Mesendoderm (in vitro differentiated cells): Measurements from ENCODE around the gene DPP7.

ENCODE experiments used
- DNase-seq: peaks from one replicate; pipeline ENCODE4 v3.0.0; 2013
- H2AK5ac ChIP-seq: 2 replicates; pipeline ENCODE4 v1.6.1; 2013; ENCODE audit warnings: low read length, inconsistent platforms
- H2BK120ac ChIP-seq: 2 replicates; pipeline ENCODE4 v1.6.1; 2013; ENCODE audit warnings: low read depth, mild to moderate bottlenecking, low read length, moderate library complexity, mixed read lengths
- H2BK15ac ChIP-seq: replicated peaks from 2 replicates; pipeline ENCODE4 v1.6.1; 2013; ENCODE audit warnings: low read depth, mild to moderate bottlenecking, moderate library complexity
- H2BK5ac ChIP-seq: 2 replicates; pipeline ENCODE4 v1.6.1; 2013; ENCODE audit warnings: low read length, inconsistent platforms
- H3K18ac ChIP-seq: 2 replicates; pipeline ENCODE4 v1.6.1; 2013; ENCODE audit warnings: mild to moderate bottlenecking, low read length, mixed read lengths
- H3K23ac ChIP-seq: one replicate; pipeline ENCODE4 v1.6.1; 2013; ENCODE audit warnings: low read length
- H3K27ac ChIP-seq: 2 replicates; pipeline ENCODE4 v1.5.1; 2013; ENCODE audit warnings: low read depth, mild to moderate bottlenecking, inconsistent platforms, low read length, moderate library complexity
- H3K27me3 ChIP-seq: 2 replicates; pipeline ENCODE4 v1.6.1; 2013; ENCODE audit warnings: low read length, control low read depth, mild to moderate bottlenecking, inconsistent platforms; ENCODE audit not compliant: insufficient read depth, poor library complexity
- H3K36me3 ChIP-seq: 2 replicates; pipeline ENCODE4 v1.6.1; 2013; ENCODE audit warnings: low read length, inconsistent platforms; ENCODE audit not compliant: control insufficient read depth, insufficient read depth
- H3K4ac ChIP-seq: one replicate; pipeline ENCODE4 v1.6.1; 2013; ENCODE audit warnings: low read depth, mild to moderate bottlenecking, low read length, moderate library complexity
- H3K4me1 ChIP-seq: 2 replicates; pipeline ENCODE4 v1.6.1; 2013; ENCODE audit warnings: low read depth, low read length, inconsistent platforms; ENCODE audit not compliant: control insufficient read depth
- H3K4me2 ChIP-seq: 2 replicates; pipeline ENCODE4 v1.6.1; 2013; ENCODE audit warnings: low read length
- H3K4me3 ChIP-seq: 2 replicates; pipeline ENCODE4 v1.5.1; 2013; ENCODE audit warnings: mild to moderate bottlenecking, low read length
- H3K56ac ChIP-seq: one replicate; pipeline ENCODE4 v1.6.1; 2013; ENCODE audit warnings: low read length
- H3K79me1 ChIP-seq: 2 replicates; pipeline ENCODE4 v1.6.1; 2013; ENCODE audit warnings: low read length, inconsistent platforms
- H3K79me2 ChIP-seq: 2 replicates; pipeline ENCODE4 v1.6.1; 2013; ENCODE audit warnings: mild to moderate bottlenecking, low read length; ENCODE audit not compliant: control insufficient read depth, insufficient read depth
- H3K9ac ChIP-seq: 2 replicates; pipeline ENCODE4 v1.6.1; 2013; ENCODE audit warnings: low read length, inconsistent platforms
- H4K5ac ChIP-seq: one replicate; pipeline ENCODE4 v1.6.1; 2013; ENCODE audit warnings: low read length
- H4K8ac ChIP-seq: one replicate; pipeline ENCODE4 v1.6.1; 2013; ENCODE audit warnings: low read depth, mild to moderate bottlenecking, control low read depth, low read length, moderate library complexity
- WGBS: extraction: QIAGEN DNeasy Blood & Tissue Kit; methylation state at CpG from one replicate; pipeline ENCODE4 v1.1.7; 2013; ENCODE audit warnings: low lambda C conversion rate, missing lambda C conversion rate; ENCODE audit not compliant: insufficient coverage; ENCODE audit errors: extremely low coverage; 5-methylcytosine and 5-hydroxymethylcytosine counted together

Gene DPP7

DNA sequence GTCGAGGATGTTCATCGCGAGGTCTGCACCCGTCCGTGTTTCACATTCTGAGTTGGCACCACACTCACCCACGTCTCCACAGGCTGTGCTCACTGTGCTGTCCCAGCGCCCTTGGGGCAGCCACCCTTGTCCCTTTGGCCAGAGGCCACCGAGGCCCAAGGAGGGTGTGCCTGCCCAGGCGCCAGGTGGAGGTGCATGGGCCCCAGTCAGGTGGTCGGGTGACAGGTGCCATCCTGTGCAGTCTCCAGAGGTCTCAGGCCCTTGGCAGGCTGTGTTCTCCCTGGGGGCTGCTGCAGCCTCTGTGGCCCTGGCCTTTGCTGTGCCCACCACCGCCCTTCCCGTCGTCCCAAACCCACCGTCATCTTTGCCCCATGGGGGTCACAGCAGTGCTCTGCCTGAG, 15.3 kb downstream of the DPP7 start:
- Histone ChIP-seq H3K23ac (no peak overlapping the region), H3K27me3 (no peaks in the 10 kb centered on the region), H3K4me3 (no peak overlapping the region), H3K18ac (no peak overlapping the region), H2BK120ac (no peak overlapping the region), H3K9ac (no peak overlapping the region), H3K4me2 (no peak overlapping the region), H3K36me3 (peaks cover 29% of the 10 kb centered on the region), H4K8ac (no peak overlapping the region), H3K56ac (no peak overlapping the region), H3K79me2 (no peaks in the 10 kb centered on the region), H2BK5ac (no peak overlapping the region), H3K4ac (no peak overlapping the region), H3K4me1 (no peaks in the 10 kb centered on the region), H2AK5ac (no peak overlapping the region), H3K27ac (no peak overlapping the region), H3K79me1 (no peaks in the 10 kb centered on the region), H4K5ac (no peak overlapping the region), H2BK15ac (no peak overlapping the region)
- WGBS = no CpG with 5 or more reads among the region's 14 CpGs
- DNase-seq = no peak

DNA sequence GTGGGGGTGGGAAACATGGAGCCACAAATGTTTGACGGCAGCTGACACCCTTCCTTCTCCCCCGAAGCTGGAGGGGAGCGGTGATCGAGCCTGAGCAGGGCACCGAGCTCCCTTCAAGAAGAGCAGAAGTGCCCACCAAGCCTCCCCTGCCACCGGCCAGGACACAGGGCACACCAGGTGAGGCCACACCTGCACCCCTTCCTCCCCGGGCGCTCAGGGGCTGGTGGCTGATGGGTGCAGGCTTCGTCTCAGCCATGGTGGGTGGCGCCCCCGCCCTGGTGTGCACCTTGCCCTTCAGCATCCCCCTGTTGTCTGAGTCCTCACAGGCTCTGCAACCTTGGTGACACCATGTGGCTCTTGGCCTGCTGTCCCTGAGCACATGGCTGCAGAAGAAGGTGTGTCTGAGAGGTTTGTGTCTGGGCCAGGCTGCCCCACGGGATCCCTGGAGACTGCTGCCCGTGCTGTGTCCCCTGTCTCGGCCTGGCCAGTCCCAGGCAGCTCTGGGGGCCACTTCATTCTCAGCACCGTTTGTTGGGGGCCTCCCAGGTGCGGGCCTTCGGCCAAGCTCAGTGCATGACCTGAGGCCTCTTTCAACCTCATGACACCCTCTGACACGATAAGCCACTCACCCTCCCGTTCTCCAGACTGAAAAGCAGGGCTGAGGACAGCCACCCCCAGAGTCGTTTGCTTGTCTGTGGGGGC, 16.6 kb downstream of the DPP7 start:
- H3K56ac ChIP-seq = no peak overlapping the region
- H4K5ac ChIP-seq = no peak overlapping the region
- H3K79me1 ChIP-seq = no peaks in the 10 kb centered on the region
- H2BK5ac ChIP-seq = no peak overlapping the region
- no peak overlapping the region for H3K18ac ChIP-seq
- DNase-seq = no peak
- no peak overlapping the region for H2BK120ac ChIP-seq
- H3K4me2 ChIP-seq = no peak overlapping the region
- H2BK15ac ChIP-seq = no peak overlapping the region
- H4K8ac ChIP-seq = no peak overlapping the region
- H3K27ac ChIP-seq = no peak overlapping the region
- no peak overlapping the region for H2AK5ac ChIP-seq
- H3K23ac ChIP-seq = no peak overlapping the region
- no peak overlapping the region for H3K4ac ChIP-seq
- peaks cover 19% of the 10 kb centered on the region for H3K36me3 ChIP-seq
- H3K27me3 ChIP-seq = no peaks in the 10 kb centered on the region
- no peak overlapping the region for H3K4me3 ChIP-seq
- H3K79me2 ChIP-seq = no peaks in the 10 kb centered on the region
- no peak overlapping the region for H3K9ac ChIP-seq
- WGBS = no CpG with 5 or more reads among the region's 20 CpGs
- H3K4me1 ChIP-seq = no peaks in the 10 kb centered on the region

DNA sequence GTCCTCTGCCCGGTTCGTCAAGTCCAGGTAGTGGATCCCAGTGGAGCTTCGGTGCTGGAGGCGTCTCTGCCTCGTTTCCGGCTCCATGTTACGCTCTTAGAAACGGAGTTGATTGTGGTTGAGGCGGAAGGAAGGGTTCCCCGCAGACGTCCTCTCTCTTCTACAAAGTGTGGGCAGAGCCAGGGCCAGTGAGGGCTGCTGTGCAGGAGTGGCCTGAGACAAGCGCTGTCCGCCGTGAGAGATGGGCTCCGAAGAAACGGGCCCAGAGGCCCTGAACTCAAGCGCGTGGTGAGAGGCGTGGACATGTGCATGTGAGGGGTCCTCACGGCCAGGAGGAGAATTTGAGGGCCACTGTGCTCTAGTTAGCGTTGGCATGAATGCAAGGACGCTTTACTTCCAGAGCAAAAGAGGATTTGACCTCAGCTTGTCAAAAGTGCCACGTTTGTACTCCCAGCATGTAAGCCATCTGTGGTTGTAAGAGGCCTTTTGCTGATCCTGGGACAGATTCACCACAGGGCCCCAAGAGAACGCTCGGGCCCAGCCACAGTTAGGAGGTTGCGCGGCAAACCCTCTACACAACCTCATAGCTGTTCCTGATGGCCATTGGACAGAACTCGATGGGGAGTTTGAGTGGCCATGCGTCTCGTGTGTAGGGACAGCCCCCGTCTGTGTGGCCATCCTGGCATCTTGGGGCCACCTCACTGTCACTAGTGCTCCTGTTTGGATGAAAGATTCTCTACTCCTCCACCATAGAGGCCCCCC, 17.6 kb downstream of the DPP7 start:
- no peak overlapping the region for H2BK120ac ChIP-seq
- no CpG with 5 or more reads among the region's 31 CpGs for whole genome bisulfite sequencing
- no peak overlapping the region for H3K27ac ChIP-seq
- no peak overlapping the region for H3K56ac ChIP-seq
- peaks cover 10% of the 10 kb centered on the region for H3K36me3 ChIP-seq
- H3K18ac ChIP-seq = no peak overlapping the region
- H4K8ac ChIP-seq = no peak overlapping the region
- H4K5ac ChIP-seq = no peak overlapping the region
- no peaks in the 10 kb centered on the region for H3K27me3 ChIP-seq
- no peak overlapping the region for H3K4ac ChIP-seq
- H3K4me1 ChIP-seq = no peaks in the 10 kb centered on the region
- no peak overlapping the region for H3K4me2 ChIP-seq
- no peak overlapping the region for H3K23ac ChIP-seq
- no peak overlapping the region for H3K9ac ChIP-seq
- no peaks in the 10 kb centered on the region for H3K79me2 ChIP-seq
- H2BK5ac ChIP-seq = no peak overlapping the region
- no peak overlapping the region for H3K4me3 ChIP-seq
- no peak overlapping the region for H2BK15ac ChIP-seq
- no peak overlapping the region for H2AK5ac ChIP-seq
- H3K79me1 ChIP-seq = no peaks in the 10 kb centered on the region
- no peak for DNase-seq

DNA sequence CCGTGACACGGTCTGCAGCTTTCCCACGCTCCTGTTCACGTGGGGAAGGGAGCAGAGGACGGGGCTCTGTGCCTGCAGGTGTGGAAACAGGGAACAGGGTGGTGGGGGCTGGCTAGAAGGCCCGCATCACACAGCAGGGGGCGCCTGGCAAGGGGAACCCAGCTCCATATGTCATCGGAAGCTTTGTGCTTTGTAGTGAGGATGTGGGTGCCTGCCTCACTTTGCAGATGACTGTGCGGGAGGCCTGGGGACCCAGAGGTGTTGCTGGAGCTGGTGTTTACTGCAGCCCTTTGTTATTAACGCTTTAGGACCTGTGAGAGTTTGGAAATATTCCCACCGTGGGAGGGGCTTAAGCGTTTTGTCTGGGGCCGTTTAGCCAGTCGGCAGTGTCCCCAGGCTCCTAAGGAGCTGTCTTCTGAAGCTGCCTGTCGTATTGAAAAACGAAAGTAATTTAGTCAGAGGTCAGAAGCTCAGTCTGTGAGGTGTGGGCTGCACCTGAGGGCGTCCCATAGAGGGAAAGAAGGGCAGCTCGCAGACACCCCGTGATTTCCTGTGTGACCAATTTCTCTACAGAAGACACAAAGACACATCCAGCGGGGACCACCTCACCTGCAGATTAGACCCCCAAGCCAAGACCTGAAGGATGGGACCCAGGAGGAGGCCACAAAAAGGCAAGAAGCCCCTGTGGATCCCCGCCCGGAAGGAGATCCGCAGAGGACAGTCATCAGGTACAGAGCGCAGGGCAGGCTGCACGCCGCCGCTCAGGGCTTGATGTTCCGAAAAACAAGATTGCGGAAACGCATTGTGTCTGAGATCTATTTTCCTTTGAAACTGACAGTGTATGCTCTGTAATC, 18.6 kb downstream of the DPP7 start:
- Histone ChIP-seq H3K79me1 (no peaks in the 10 kb centered on the region), H3K79me2 (no peaks in the 10 kb centered on the region), H2BK120ac (no peak overlapping the region), H4K8ac (no peak overlapping the region), H2AK5ac (no peak overlapping the region), H3K23ac (no peak overlapping the region), H3K18ac (no peak overlapping the region), H3K4me2 (no peak overlapping the region), H3K36me3 (peaks cover under 1% of the 10 kb centered on the region), H3K56ac (no peak overlapping the region), H3K4ac (no peak overlapping the region), H3K27me3 (no peaks in the 10 kb centered on the region), H3K27ac (no peak overlapping the region), H2BK15ac (no peak overlapping the region), H2BK5ac (no peak overlapping the region), H3K4me1 (no peaks in the 10 kb centered on the region), H4K5ac (no peak overlapping the region), H3K9ac (no peak overlapping the region), H3K4me3 (no peak overlapping the region)
- DNase-seq = no peak
- no CpG with 5 or more reads among the region's 30 CpGs for WGBS

DNA sequence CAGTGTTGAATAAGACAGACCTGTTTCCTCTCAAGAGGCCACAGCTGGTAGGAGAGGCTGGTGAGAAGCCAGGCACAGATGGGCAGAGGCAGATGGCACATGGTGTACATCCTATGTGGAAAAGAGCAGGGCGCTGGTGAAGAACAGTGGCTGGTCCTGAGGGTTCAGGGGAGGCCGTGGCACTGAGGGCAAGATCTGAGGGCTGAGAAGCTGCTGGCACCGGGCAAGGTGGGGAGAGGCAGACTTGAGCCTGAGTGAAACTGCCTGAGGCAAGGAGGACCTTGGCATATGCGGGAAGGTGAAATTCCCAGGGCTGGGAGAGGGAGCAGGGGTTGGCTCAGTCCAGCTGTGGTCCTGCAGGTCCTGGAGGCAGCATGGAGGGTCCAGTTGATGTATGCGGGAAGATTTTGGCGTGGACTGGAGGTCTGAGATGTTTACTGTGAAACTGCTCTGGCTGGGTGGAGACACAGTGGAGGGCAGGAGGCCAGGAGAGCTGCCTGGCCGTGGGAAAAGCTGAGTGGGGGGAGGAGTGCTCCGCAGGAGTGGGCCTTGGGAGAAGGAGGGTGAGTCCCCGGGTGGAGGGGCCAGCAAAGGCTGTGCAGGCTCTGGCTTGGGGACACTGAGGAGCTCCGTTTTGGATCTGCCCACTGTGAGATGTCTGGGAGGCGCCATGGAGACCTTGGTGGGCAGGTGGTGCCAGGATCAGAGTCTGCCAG, 25.1 kb downstream of the DPP7 start:
- Histone ChIP-seq H3K27ac (no peak overlapping the region), H3K9ac (no peak overlapping the region), H4K5ac (no peak overlapping the region), H3K79me1 (peaks cover 2% of the 10 kb centered on the region), H3K18ac (no peak overlapping the region), H2BK15ac (no peak overlapping the region), H3K27me3 (no peaks in the 10 kb centered on the region), H3K4ac (no peak overlapping the region), H4K8ac (no peak overlapping the region), H3K4me2 (no peak overlapping the region), H2BK120ac (no peak overlapping the region), H2BK5ac (no peak overlapping the region), H3K4me1 (peaks cover 2% of the 10 kb centered on the region), H3K23ac (no peak overlapping the region), H3K4me3 (no peak overlapping the region), H3K56ac (no peak overlapping the region), H3K79me2 (no peaks in the 10 kb centered on the region), H3K36me3 (no peaks in the 10 kb centered on the region), H2AK5ac (no peak overlapping the region)
- no peak for DNase-seq
- no CpG with 5 or more reads among the region's 11 CpGs for WGBS
